NOMO-1 treated with dmso at 0.1 percent for 144 hours (cell line): ENCODE results near the gene DUSP16.
"Not testable (repeated sequence)": the region's sequence is repeated elsewhere in the genome, so short reads cannot be mapped to it uniquely, and the experiment has no call there.

Experiments used
- DNase-seq: peaks from one replicate; lab custom pipeline; 2025; ENCODE audit not compliant: unreplicated experiment; lab: John Stamatoyannopoulos, UW

Gene DUSP16

DNA sequence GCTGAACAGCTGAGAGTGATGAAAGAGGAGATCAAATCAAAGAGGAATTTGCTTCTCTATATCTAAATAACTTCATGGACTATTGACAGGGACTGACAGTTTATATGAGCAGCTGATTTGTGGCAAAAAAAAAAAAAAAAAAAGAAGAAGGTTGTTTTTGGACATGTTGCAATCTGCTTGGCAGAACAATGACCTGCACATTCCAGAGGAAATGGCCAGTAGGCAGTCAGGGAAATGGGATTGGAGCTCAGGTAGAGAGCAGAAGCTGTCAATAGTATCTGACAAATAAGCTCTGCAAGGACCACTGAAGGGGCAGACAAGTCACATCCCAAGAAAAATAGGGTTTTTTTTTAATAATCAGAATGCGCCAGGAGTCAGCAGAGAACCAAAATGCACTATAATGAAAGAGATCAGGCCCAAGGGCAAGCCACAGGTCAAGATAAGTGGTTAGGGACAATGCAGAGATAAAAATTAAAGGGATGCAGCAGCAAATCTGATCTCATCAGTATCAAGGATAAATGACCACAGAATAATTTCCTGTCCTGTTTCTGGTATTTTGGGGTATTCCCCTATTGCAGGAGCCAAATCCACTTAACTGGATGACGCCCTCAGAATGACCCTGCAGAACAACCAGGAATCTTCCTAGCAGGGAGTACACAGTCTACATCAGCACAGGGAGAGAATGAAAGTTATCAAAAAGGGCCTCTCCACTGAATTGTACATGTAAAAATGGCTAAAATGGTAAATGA lies 22.6 kb upstream of the DUSP16 start:
- DNase-seq: no peak

GRCh38 chr12:12583510-12584178 lies 21.0 kb upstream of the DUSP16 start:
- DNase-seq: no peak

DNA sequence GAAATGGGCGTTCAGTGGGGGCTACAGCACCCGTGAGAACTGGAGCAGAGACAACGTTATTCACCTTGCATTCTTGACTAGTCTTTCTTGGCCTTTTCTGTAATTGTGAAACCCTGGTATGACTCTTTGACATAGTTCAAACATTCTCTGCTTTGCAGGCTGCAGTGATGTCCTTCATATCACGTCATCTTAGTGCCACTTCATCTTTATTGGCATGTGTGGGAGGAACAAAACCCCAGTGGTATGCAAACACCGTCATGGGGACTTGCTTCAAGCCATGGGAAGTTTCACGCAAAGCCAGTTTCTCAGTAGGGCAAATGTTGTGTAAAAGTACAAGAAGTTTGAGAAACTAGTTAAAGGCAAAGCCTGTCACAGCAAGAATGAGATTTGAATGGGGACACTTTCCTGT lies 20.2 kb upstream of the DUSP16 start:
- DNase-seq: no peak

- no peak for DNase-seq
Measured at GRCh38 chr12:12582193-12582881, 19.7 kb upstream of the DUSP16 start.

DNA sequence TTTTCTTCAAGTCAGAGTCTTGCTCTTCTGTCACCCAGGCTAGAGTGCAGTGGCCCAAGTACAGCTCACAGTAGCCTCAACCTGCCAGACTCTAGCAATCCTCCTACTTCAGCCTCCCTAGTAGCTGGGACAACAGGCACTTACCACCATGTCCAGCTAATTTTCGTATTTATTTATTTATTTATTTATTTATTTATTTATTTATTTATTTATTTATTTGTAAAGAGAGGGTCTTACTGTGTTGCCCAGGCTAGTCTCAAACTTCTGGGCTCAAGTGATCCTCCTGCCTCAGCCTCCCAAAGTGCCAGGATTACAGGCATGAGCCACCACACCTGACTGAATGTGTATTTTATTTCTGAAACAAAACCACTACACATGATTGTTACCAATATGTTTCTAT lies 18.1 kb upstream of the DUSP16 start:
- not testable (repeated sequence) for DNase-seq

GRCh38 chr12:12577786-12578185 lies 15.1 kb upstream of the DUSP16 start:
- DNase-seq: no peak

GRCh38 chr12:12572659-12573058 lies 10.0 kb upstream of the DUSP16 start:
- DNase-seq: no peak

DNA sequence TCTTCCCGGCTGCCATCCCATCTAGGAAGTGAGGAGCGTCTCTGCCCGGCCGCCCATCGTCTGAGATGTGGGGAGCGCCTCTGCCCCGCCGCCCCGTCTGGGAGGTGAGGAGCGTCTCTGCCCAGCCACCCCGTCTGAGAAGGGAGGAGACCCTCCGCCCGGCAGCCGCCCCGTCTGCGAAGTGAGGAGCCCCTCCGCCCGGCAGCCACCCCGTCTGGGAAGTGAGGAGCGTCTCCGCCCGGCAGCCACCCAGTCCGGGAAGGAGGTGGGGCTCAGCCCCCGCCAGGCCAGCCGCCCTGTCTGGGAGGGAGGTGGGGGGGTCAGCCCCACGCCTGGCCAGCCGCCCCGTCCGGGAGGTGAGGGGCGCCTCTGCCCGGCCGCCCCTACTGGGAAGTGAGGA lies 3.3 kb upstream of the DUSP16 start:
- DNase-seq: not testable (repeated sequence)

DNA sequence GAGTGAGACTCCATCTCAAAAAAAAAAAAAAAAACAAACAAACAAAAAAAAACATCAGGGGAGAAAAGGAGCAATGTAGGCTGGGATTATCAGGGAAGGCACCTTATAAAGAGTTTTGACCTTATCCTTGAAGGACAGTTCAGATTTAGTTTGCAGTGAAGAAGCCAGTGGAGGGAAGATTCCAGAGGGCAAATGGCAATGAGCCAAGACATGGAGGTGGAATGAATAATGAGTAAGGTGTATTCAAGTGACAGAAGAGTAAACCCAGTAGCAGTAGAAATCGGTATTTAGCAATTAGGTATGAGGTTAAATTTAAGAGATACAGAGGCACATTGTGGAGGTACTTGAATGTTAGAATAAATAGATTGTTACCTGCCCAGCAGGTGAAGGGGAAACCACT lies 2.2 kb upstream of the DUSP16 start:
- no peak for DNase-seq

- DNase-seq: no peak
Measured at GRCh38 chr12:12563290-12563928, 746 bp upstream of the DUSP16 start.

DNA sequence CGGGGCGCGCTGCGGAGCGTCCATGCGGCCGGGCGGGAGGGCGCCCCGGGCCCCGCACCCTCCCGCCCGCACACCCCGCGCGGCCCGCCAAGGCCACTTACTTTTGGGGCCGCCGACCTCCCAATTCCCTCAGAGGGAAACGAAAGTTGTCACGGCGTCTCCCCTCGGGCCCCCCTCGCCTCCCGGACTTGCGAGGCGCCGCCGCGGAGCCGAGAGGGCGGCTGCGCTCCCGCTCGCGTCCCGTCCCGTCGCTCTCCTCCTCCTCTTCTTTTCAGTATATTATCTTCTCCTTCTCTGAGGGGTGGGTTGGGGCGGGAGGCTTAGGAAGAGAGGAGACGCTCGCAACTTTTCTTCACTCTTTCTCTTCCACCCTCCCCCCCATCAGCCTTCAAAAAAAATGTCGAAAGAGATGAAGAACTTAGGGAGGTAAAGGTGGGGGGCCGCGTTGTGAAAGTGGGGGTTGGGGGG lies 613 bp downstream of the DUSP16 start:
- DNase-seq: no peak

GRCh38 chr12:12561371-12562015 lies 1.2 kb downstream of the DUSP16 start:
- DNase-seq: no peak

DNA sequence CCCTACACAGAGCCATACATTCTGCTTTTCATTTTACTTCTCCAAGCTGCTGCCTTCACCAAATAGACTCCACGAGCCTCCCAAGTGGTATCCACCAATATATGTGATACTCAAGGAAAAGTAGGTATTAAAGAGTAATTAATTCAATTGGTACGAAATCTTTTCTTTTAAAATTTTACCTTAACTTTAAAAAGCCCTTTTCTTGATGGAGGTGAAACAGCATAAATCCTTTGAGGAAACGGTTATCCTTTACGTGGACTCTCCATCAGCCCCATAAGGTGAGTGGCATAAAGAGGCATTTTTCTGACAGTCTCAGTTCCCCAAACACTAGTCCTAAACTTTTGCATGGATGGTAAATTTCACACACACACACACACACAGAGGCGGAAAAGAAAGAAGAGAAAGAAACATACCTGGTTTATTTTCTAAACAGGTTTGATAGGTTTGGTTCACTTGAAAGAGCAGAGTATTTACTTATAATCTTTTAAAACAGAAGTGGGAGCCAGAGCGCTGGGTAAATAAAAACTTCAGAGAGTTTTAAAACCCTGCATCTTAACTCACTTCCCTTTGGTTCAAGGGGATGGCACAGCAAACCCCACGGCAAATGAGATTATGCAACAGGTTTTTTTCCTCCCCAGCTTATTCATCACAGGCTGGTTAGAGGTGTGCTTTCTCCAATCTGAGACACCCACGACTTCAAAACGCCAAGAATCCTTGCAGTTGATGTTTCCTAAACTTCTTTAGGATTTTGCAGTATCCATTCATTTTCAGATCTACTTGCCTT lies 1.9 kb downstream of the DUSP16 start:
- peak; percentile 67 for DNase-seq

DNA sequence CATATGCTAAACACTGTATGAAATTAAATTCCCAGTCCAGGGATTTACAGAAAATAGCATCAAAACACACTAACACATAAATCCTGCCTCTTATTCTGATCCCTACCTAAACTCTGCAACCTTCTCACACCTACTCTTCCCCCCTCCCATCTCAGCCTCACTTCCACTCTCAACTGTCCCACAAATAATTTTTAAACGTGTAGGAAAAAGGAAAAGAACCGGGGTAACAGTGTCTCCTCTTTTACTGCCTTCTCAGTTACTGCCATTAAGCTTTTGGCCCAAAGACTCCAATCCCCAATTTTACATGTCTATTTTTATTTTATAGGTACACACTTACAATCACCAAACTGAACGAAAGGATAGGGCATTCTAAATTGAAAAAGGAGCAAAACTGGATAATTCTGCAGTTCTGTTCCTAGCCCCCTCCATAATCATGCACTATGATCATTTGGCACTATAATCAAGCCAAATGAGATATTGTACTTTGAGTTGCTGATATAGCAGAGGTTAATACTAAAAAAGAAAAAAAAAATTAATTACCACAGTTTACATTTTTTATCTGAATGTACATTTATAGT lies 2.9 kb downstream of the DUSP16 start:
- DNase-seq: no peak

DNA sequence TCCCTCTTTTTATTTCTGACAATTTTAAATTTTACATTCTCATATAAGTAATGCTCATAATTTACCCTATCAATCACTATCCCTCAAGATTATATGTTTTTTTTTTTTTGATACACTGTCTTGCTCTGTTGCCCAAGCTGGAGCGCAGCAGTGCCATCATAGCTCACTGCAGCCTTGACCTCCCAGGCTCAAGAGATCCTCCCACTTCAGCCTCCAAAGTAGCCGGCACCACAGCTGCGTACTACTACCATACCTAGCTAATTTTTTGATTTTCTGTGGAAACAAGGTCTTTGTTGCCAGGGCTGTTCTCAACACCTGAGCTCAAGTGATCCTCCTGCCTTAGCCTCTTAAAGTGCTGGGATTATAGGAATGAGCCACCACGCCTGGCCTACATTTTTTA lies 4.4 kb downstream of the DUSP16 start:
- DNase-seq: no peak

DNA sequence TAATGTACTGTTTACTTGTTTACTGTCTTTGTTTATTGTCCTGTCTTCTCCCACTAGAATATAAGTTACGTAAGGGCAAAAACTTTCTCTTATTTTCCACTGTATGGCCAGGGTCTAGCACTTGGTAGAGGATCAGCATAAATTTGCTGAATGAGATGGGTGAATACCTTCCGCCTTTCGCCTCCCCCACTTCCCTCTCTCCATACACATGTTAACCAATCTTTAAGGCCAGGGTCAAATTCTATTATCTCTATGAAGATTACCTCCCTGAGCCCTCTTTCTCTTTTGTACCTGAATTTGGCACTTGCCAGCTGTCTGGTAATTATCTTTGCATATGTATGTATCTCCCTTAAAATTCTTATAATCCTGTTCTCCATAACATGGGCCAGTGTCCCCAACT lies 4.9 kb downstream of the DUSP16 start:
- no peak for DNase-seq

DNA sequence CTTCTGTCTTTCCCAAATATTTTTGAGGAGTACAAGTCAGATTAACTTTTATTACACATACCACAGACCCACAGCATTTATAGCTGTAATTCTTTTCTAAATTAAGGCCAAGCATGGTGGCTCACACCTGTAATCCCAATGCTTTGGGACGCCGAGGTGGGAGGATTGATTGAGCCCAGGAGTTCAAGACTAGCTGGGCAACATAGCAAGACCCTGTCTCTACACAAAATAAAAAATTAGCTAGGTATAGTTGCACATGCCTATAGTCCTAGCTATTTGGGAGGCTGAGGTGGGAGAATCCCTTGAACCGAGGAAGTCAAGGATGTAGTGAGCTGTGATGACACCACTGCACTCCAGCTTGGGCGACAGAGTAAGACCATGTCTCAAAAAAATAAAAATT lies 7.0 kb downstream of the DUSP16 start:
- DNase-seq: no peak

- no peak for DNase-seq
Measured at GRCh38 chr12:12553208-12553785, 9.4 kb downstream of the DUSP16 start.

DNA sequence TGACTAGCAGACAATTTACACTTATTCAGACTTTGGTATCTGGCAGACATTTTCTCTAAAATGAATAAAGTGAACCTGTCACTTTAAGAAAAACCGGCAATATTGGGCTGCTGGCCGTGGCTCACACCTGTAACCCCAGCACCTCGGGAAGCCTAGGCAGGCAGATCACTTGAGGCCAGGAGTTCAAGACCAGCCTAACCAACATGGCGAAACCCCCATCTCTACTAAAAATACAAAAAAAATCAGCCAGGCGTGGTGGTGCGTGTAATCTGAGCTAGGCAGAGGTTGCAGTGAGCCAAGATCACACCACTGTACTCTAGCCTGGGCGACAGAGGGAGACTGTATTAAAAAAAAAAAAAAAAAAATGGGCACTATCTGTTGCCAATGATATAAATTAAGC lies 11.5 kb downstream of the DUSP16 start:
- DNase-seq: no peak

DNA sequence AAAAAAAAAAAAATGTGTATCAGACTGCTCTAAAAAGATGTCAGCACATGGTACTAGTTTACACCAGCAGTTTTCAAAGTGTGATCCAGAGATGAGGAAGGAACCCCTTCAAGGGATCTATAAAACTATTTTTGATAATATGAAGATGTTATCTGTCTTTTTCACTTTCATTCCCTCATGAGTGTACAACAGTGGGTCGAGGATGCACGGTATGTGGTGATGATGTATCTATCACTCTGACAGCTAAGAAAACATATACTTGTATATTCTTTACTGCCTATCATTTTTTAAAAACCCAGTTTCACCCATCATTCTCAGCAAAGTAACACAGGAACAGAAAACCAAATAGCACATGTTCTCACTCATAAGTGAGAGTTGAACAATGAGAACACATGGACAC lies 12.4 kb downstream of the DUSP16 start:
- no peak for DNase-seq
